ENCODE measurements around the gene IGSF9.
"Not testable (repeated sequence)": the region's sequence is repeated elsewhere in the genome, so short reads cannot be mapped to it uniquely, and the experiment has no call there.

IGSF9 gene

DNA sequence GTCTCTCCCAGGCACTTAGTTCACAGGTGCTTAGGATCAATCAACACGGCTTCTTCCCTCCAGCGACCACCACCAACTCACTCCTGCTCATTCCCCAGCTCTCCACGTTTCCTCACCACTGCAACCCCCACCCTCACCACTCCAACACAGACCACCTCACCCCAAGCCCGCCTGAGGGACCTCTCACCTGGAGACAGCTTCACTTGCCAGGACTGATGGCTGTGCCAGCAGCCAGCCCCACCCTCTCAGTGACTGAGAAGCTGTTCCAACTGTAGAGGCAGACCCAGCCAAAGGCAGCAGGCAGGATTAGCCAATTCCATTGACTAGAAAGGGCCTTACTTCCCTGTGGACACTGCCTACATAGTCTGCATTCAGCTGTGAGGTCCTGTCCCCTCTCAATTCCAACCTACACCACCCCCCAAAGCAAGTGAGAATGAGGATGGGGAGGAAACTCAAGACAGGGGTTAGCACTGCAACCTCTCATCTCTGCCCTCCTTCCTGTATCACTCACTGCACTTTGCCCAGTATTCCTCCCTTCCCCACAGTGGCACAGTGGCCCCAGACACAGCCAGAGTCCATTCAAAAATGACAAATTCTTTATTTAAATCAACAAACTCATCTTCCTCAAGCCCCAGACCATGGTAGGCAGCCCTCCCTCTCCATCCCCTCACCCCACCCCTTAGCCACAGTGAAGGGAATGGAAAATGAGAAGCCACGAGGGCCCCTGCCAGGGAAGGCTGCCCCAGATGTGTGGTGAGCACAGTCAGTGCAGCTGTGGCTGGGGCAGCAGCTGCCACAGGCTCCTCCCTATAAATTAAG, 27.7 kb downstream of the IGSF9 start:
- no peak for DNase-seq

- peak; percentile 70 for DNase-seq
These were observed 29.0 kb downstream of the IGSF9 start for GRCh38 chr1:159916242-159917051.

- DNase-seq = no peak
These were observed 29.7 kb downstream of the IGSF9 start for GRCh38 chr1:159915571-159916241.

DNA sequence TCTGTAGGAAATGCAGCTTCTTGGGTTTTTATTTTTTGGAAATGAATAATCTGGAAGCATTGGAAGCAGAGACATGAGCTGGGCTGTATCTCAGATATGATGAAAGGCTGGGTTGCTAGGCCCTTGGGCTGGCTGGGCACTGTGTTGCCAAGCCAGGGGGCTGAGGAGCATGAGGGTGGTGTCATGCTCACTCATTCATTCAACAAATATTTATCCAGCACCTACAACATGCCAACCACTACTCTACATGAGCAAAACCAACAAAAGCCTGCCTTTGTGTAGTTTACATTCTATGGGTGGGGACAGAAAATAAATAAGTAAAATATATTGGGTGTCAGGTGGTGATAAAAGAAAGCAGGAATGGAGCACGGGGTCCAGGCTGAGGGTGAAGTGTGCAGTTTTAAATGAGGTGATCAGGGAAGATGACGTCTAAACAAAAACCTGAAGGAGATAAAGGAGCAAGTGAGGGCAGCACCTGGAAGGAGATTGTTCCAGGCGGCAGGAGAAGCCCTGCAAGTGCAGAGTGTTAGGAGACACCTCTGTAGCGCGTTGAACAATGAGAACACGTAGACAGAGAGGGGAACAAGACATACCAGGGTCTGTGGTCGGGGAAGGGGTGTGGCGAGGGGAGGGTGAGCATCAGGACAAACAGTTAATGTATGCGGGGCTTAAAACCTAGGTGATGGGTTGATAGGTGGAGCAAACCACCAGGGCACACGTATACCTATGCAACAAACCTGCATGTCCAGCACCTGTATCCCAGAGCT, 31.0 kb downstream of the IGSF9 start:
- DNase-seq = no peak

GRCh38 chr1:159913451-159914192, 31.8 kb downstream of the IGSF9 start:
- DNase-seq = no peak

GRCh38 chr1:159911326-159912070, 33.9 kb downstream of the IGSF9 start:
- DNase-seq = no peak

DNA sequence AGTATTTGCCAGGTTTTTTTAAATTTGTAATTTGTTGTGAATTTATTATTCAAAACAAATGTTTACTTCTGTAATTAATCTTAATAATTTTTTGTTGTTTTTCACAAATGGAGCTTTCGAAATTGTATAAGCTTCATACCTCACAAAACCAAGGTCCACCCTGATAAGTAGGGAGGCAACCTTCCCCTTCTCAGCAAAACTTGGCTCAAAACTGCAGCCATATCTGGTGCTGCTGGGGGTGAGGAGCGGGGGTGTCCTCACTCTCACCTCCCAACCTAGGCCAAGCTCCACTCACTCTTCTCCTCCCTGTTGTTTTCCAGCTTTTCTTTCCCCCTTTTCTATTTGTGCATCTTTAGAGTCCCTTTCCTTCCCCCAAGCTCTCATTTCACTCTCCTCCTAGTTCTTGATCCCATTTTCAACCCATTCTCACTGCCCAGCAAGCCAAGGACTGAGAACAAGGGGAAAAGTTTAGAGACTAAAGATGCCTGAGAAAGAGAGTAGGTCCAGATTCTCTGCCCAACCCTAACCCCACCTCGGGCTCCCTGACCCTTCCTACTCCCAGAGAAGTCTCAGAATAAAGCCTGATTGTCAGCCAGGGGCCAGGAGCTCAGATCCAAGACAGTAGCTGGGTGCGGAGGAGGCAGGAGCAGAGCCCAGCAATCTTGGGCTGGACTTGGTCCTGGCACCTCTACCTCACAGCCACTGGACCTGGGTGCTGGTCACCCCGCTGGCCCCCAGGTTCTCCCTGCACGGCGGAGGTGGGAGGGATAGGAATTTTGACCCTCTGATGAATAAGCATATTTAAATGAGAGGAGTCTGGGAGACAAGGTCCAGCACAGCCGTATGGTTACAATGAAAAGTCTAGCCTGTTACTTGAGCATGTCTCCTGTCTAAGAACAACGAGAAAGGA, 37.1 kb downstream of the IGSF9 start:
- DNase-seq = no peak

DNA sequence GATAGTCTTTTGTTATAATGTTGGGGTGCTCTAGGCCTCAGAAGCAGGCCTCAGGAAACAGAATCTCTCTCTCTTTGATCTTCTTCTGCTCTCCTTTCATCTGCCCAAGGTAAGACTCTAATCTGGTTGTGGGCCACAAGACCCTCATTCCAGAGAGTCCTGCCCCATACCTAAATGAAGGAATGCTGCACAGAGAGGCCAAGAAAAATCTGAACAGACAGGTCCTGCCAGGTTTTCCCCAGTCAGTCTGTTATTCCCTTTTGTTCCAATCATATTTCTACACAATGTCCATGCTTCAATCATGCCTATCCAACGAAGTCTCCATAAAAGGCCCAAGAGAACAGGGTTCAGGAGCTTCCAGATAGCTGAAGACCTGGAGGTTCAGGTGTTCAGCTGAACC, 38.5 kb downstream of the IGSF9 start:
- DNase-seq = no peak

- not testable (repeated sequence) for DNase-seq
These were observed 41.4 kb downstream of the IGSF9 start for GRCh38 chr1:159904036-159904435.

GRCh38 chr1:159902541-159902940, 42.9 kb downstream of the IGSF9 start:
- no peak for DNase-seq

GRCh38 chr1:159900755-159901360, 44.6 kb downstream of the IGSF9 start:
- DNase-seq = no peak

DNA sequence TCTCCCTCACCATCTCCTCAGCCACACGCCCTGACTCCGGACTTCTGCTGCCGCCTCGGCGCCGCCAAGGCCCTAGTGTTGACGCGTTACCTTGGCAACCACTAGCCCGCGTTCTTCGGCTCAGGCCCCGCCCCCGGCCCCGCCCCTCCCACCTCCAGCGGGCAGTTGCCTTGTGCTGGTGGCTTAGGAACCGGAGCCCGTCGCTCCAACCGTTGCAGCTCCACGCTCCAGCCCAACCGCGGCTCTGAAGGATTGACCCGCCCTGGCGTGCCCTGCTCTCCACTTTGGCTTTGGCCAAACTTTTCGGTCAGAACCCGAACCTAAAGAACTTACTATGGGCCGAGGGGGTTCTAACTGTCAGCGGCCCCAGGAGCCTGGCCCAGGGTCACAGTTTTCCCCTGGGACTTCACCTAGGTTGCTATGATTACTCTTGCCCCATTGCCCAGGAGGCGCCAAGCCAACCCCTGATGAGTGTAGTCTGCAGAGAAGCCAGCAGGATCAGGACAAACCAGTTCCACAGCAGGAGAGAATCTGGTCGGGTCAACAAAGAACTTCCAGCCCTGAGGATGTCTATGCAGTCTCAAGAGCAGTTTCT, 45.2 kb downstream of the IGSF9 start, which contains the start of gene CFAP45:
TSS of gene CFAP45 (minus strand) at position 80 of the 595 bp plus-strand sequence. CDS start at position 13, 67 bp downstream.
- no peak for DNase-seq

DNA sequence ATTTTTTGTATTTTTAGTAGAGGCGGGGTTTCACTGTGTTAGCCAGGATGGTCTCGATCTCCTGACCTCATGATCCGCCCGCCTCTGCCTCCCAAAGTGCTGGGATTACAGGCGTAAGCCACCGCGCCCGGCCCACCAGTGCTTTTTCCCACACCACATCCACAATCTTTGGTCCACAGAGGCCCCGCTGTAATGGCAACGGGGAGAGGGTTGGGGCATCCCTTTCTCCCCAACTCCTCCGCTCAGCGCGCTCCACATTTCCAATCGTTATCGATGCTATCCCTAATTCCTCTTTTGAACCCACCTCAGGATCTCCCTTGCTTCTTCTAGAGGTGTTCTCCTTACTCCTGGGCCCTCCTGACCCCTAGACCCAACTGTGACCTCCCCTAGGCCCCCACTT, 45.8 kb downstream of the IGSF9 start:
- not testable (repeated sequence) for DNase-seq

- DNase-seq = no peak
These were observed 46.9 kb downstream of the IGSF9 start for GRCh38 chr1:159898527-159898926.

- DNase-seq = no peak
These were observed 47.5 kb downstream of the IGSF9 start for GRCh38 chr1:159897962-159898361.

DNA sequence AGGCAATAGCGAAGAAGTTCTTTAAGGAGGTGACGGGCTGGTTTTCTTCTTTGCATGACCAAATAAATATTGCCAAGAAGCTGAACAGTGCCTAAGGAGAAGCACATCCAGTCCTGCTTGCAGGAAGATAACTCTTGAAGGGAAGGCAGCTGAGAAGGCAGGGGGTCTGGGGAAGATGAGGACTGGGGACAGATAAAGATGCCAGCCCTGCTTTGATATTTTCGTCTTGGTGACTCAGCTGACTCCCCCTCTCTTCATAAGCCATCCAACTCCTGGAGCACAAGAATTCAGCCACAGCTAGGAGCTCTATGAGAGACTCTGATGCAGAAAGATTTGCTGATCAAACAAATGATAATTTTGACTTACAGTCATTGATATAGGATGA, 48.9 kb downstream of the IGSF9 start:
- no peak for DNase-seq

- no peak for DNase-seq
These were observed 49.4 kb downstream of the IGSF9 start for GRCh38 chr1:159895836-159896545.

DNA sequence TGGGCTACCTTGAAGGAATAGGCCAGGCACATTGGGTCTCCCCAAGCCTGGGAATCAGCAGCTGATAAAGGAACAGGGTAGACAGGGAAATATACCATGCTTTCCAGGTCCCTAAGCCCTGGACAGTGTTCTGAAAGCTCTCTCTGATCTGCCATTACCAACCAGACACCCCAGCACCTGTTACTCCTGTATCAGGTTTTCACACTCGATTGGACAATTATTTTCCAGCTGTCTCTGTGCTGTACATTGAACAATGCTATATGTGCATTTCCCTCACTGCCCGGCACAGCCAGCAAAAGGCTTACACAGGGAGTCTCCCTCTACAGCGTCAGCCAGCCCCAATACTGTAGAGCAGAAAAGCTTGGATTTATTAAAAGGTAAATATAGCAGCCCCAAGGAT, 50.1 kb downstream of the IGSF9 start:
- DNase-seq = no peak

Measured in T1000 (cell line).